ENCODE data around the gene ADGRL2.

- TF ChIP-seq POLR2AphosphoS5 (IDR thresholded peaks at IDR 0.05; ENCODE audit: low read depth, low read length) (no peak), POLR2A (IDR thresholded peaks at IDR 0.05; ENCODE audit: low read depth, low read length) (no peak)
Measured at GRCh38 chr1:81880781-81881180, 80.0 kb downstream of the ADGRL2 start.
